ENCODE measurements around the gene TOGARAM2. TPM values are rescaled to one million over a fixed set of nuclear protein-coding genes. Genes with fewer than 3 reads are reported as not detected.

The TOGARAM2 gene
- total RNA-seq, 4 donors from 2014 or later: 6.0 to 35.0 (median 19.5) TPM

DNA sequence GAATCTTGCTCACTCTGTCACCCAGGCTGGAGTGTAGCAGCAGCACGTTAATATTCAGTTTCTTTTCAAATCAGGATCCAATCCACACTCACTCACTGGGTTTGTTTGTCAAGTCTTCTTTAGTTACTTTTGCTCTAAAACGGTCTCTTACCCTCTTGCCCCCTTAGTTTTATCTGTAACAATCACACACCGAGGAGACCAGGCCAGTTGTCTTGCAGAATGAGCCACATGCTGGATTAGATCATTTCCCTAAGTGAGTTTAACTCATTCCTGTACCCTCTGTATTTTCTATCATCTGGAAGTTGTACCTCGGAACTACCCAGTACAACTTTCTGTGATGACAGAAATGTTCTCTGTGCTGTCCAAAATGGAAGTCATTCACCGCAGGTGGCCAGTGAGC, 20.7 kb upstream of the TOGARAM2 start:
- peaks cover 0 to 10% (median 5%) of the 10 kb centered on the region in 4 donors for H3K4me1 ChIP-seq
- peak overlapping the region in 1 of 4 donors; percentile 47 for H3K27ac ChIP-seq
- WGBS, 2 donors: 44 to 48% methylated on average over 5 of the region's 5 CpGs
- no peak for DNase-seq (ENCODE audit: low spot score in 2 of 2)
- H3K36me3 ChIP-seq: no peaks in the 10 kb centered on the region
- H3K4me3 ChIP-seq: no peak overlapping the region
- no peaks in the 10 kb centered on the region for H3K27me3 ChIP-seq
- TF ChIP-seq, protein P1, sequence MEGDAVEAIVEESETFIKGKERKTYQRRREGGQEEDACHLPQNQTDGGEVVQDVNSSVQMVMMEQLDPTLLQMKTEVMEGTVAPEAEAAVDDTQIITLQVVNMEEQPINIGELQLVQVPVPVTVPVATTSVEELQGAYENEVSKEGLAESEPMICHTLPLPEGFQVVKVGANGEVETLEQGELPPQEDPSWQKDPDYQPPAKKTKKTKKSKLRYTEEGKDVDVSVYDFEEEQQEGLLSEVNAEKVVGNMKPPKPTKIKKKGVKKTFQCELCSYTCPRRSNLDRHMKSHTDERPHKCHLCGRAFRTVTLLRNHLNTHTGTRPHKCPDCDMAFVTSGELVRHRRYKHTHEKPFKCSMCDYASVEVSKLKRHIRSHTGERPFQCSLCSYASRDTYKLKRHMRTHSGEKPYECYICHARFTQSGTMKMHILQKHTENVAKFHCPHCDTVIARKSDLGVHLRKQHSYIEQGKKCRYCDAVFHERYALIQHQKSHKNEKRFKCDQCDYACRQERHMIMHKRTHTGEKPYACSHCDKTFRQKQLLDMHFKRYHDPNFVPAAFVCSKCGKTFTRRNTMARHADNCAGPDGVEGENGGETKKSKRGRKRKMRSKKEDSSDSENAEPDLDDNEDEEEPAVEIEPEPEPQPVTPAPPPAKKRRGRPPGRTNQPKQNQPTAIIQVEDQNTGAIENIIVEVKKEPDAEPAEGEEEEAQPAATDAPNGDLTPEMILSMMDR (IDR thresholded peaks at IDR 0.05): no peak
- TF ChIP-seq EP300 (IDR thresholded peaks at IDR 0.05) (no peak), POLR2A (IDR thresholded peaks at IDR 0.05) (no peak)
- no peaks in the 10 kb centered on the region for H3K9me3 ChIP-seq

DNA sequence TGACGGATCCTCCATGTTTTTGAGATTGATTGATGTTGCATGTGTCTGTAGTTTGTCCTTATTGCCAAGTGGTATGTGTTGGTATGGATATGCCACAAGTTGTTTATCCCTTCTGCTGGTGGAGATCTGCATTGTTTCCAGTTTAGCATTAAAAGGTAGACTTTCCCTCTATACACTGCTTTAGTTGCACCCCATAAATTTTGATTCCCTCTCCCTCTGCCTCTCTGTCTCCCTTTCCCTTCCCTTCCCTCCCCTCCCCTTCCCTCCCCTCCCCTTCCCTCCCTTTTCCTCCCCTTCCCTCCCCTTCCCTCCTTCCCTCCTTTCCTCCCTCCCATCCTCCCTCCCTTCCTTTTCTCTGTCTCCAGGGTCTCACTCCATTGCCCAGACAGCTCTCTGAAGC, 18.6 kb upstream of the TOGARAM2 start:
- H3K27me3 ChIP-seq: no peaks in the 10 kb centered on the region
- no peaks in the 10 kb centered on the region for H3K36me3 ChIP-seq
- no peak overlapping the region for H3K4me3 ChIP-seq
- DNase-seq (ENCODE audit: low spot score in 2 of 2): no peak
- H3K4me1 ChIP-seq: peaks cover 0 to 7% (median 2%) of the 10 kb centered on the region in 4 donors
- TF ChIP-seq, protein P1 (IDR thresholded peaks at IDR 0.05): no peak
- WGBS, 2 donors: 96 to 100% methylated on average over 1 of the region's 1 CpG
- no peaks in the 10 kb centered on the region for H3K9me3 ChIP-seq
- no peak overlapping the region for H3K27ac ChIP-seq

DNA sequence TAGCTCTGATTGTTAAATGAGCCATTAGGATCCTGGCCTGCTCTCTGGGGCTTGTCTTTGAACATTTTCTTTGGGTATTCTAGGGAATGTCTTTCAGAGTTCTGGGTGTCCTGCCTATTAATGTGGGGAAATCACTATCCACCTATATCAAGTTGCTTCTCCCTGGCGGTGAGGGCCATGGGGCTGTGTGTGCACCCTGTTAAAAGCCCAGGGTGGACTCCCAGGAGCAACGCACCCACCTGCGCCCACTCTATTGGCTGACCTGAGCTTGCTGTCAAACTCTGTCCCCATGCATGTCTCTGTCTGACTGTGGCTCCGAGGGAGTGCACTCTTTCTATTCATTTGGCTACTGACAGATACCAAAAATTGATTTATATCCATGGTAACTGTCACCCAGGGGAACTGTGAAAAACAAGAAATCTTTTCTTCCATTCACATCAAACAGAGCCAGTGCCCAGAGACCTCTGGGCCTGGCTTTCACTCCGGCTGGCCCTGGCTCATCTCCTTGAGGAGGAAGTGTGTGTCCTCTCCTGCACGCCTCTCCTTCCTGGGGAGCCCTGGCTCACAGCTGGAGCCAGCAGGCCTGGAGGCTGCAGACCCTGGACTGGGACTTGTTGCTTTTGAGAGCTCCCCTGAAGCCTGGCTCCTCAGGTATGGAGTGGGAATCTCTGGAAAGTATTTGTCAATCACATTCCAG, 10.5 kb upstream of the TOGARAM2 start:
- Histone ChIP-seq H3K4me1 (peaks cover 0 to 3% (median 0%) of the 10 kb centered on the region in 4 donors), H3K4me3 (no peak overlapping the region), H3K27me3 (no peaks in the 10 kb centered on the region), H3K27ac (no peak overlapping the region), H3K9me3 (peaks cover 0 to 8% (median 1%) of the 10 kb centered on the region in 4 donors), H3K36me3 (no peaks in the 10 kb centered on the region)
- TF ChIP-seq, protein P1 (IDR thresholded peaks at IDR 0.05): no peak
- TF ChIP-seq EP300 (IDR thresholded peaks at IDR 0.05) (no peak), POLR2A (IDR thresholded peaks at IDR 0.05) (no peak)
- no peak for DNase-seq (ENCODE audit: low spot score in 2 of 2)
- WGBS, 2 donors: 74 to 76% methylated on average over 6 of the region's 6 CpGs

DNA sequence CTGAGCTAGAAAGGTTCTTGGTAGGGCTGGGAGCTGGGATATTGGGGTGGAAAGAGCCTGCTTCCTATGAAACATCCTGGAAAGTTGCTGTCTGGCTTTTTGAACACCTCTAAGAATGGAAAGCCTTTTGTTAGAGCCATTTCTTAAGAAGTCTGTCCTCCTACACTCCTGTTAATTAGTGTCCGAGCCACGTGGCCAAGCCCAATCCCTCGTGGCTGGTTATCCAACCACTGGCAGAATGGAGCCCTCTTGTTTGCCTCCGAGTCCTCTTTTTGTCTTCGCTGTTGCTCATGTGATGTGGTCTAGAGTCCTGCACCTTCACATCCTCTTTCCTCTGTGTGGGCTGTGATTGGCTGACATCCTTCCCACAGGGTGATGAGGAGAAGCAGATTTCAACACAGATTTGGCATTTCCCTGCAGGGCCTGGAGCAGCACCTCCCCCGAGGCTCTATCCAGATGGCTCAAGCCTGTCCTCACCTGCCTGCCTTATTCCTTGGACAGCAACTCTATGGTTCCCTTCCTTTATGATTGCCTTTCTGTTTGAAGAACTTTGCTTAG, 8.2 kb upstream of the TOGARAM2 start:
- no peaks in the 10 kb centered on the region for H3K27me3 ChIP-seq
- 78 to 83% methylated on average over 6 of the region's 6 CpGs for WGBS, 2 donors
- H3K4me1 ChIP-seq: peaks cover 0 to 3% (median 0%) of the 10 kb centered on the region in 4 donors
- no peaks in the 10 kb centered on the region for H3K36me3 ChIP-seq
- H3K9me3 ChIP-seq: peaks cover 0 to 8% (median 1%) of the 10 kb centered on the region in 4 donors
- DNase-seq (ENCODE audit: low spot score in 2 of 2): no peak
- TF ChIP-seq EP300 (IDR thresholded peaks at IDR 0.05) (no peak), POLR2A (IDR thresholded peaks at IDR 0.05) (no peak)
- TF ChIP-seq, protein P1 (IDR thresholded peaks at IDR 0.05): no peak
- no peak overlapping the region for H3K4me3 ChIP-seq
- H3K27ac ChIP-seq: no peak overlapping the region

DNA sequence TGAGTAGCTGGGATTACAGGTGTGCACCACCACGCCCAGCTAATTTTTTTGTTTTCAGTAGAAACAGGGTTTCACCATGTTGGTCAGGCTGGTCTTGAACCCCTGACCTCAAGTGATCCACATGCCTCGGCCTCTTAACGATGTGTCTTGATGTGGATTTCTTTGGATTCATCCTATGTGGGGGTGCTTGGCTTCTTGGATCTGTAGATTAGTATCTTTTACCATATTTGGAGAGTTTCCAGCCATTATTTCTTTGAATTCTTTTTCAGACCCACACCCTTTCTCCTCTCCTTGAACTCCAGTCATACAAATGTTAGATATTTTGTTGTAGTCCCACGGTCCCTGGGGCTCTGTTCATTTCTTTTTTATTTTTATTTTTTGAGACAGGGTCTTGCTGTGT, 6.8 kb upstream of the TOGARAM2 start:
- Histone ChIP-seq H3K27ac (no peak overlapping the region), H3K4me1 (peaks cover 0 to 1% (median 0%) of the 10 kb centered on the region in 4 donors), H3K36me3 (no peaks in the 10 kb centered on the region), H3K27me3 (no peaks in the 10 kb centered on the region), H3K4me3 (no peak overlapping the region), H3K9me3 (peaks cover 0 to 8% (median 1%) of the 10 kb centered on the region in 4 donors)
- TF ChIP-seq EP300 (IDR thresholded peaks at IDR 0.05): no peak
- TF ChIP-seq POLR2A (IDR thresholded peaks at IDR 0.05): no peak
- TF ChIP-seq, protein P1 (IDR thresholded peaks at IDR 0.05): no peak
- DNase-seq (ENCODE audit: low spot score in 2 of 2): no peak
- WGBS, 2 donors: 91 to 97% methylated on average over 4 of the region's 4 CpGs
